GM19452 (cell line): Measurements from ENCODE around the gene DTYMK.

Experiments used
- ATAC-seq: cut with Tn5 transposase; IDR thresholded peaks from one replicate; pipeline ENCODE4 v1.9.1; 2021; ENCODE audit not compliant: unreplicated experiment

Gene DTYMK

DNA sequence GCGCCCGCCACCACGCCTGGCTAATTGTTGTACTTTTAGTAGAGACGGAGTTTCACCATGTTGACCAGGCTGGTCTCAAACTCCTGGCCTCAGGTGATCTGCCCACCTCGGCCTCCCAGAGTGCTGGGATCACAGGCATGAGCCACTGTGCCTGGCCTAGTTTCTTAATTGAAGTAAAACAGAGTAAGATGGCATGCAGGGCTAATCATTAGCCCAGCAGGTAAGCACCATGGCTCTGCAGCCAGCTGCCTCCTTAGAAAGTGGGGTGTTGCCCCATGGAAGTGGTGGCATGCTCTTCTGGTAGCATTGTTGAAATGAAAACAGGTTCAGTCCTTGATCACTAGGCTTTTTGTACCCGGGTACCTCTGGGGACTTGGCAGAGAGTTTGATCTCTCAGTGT, 36.7 kb downstream of the DTYMK start:
- no peak for ATAC-seq

DNA sequence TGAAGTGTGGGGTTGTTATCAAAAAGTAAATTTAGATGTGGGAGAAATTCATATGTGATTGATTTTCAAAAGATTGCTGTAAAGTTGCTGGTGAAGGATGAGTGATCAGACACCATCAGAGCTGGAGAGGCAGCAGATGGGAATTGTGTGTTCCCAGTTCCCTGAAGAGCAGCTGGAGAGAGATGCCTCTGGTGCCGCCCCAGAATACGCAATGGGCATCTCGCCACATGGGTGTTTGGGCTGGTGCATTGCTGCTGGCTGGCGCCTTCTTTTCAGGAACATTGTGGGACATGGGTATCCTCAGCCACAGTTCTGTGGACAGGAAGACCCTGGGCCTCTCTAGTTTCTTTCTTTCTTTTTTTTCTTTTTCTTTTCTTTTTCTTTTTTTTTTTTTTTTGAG, 37.2 kb downstream of the DTYMK start:
- ATAC-seq, result no peak

DNA sequence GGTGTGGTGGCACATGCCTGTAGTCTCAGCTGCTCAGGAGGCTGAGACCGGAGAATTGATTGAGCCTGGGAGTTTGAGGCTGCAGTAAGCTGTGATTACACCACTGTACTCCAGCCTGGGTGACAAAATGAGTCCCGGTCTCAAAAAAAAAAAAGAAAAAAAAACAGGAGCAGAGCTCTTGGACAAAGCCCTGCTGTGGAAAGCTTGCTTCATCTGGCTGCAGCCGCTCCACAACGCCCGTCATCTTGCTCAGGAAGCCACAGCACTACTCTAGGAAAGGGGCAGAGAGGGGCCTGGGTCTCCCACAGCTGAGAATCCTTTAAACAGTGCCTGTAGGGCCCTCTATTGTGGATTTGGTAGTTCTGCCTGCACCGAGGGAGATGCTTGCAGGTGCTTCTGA, 38.2 kb downstream of the DTYMK start:
- ATAC-seq, result no peak

DNA sequence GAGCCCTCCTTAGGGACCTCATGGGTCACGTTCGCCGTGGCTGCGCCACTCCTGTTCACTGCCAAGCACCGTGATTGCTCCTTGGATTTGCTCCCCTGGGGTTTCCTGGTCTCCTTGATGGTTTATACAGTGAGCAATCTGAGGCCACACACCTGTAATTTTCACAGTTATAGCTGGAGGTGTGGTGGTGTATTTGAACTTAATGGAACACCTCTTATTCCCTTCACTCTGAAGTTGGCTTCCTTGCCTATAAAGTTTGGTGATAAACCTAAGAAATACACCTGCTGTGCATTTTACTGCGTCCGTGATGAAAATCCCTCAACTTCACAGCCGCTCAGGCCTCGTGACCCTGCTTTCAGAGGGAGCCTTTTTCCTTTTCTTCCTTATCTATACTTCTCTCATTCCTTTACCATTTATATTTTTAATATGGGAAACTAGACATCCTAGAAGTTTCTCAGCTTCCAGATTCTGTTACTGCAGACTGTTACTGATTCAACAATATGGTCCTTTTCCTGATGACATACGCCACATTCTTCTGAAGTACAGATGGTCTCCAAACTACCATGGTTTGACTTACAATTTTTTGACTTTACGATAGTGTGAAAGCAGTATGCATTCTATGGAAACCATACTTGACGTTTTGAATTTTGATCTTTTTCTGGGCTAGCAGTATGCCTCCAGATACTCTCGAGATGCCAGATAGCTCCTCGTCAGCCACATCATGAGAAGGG, 40.5 kb downstream of the DTYMK start:
- ATAC-seq, result no peak

DNA sequence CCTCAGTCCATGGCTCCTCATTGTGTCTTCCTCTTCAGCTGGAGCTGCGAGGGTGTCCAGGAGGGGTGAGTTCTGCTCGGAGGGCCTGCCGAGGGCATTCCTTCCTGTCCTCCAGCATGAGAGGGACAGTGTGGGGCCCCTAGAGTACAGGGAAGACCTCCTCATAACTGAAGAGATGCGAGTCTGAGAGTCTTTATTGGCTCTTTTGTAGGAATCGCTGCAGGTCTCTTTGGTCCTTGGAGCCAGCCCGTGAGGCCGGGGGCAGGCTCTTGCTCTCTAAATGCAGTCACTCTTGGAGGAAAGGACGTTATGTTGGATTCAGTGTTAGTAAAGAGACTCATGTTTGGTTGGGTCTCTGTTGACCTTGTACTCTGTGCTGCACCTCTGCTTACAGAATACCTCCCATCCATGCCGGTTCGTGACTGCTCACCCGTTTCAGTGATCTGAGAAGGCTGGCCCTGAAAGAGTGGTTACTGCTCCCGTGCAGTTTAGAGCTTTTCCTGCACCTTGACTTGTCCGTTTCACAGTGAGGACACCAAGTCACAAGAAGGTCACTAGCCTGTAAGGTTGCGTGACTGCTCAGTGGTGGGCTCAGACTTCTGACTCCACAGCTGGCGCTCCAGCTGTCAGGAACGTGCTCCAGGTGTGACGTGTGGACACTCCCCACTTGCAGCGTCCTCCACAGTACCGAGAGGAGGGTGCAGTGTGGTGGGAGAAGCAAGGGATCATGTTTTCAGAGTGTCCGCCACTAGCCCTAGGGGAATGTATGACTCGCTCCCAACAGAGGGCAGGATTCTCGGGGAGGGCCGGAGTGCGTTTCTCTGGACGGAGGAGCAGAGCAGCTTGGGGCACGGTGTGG, 41.3 kb downstream of the DTYMK start:
- no peak for ATAC-seq

DNA sequence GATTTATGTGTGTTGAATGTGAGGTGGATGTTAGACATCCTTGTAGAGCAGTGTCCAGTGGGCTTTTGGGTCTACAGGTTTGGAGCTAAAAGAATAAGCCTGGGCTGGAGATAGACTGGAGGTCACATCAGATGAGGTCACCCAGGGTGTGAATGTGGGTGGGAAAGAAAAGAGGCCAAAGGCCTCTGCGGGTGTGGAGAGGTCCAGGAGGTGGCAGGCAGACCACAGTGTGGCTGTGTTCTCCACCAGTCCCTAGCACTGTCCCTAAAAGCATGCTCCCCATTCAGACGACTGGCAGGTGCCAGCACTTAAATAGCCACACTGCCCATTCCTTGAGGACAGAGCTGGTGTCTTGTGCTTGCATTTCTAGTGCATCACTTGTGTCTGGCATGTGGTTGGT, 45.0 kb downstream of the DTYMK start:
- ATAC-seq, result no peak

DNA sequence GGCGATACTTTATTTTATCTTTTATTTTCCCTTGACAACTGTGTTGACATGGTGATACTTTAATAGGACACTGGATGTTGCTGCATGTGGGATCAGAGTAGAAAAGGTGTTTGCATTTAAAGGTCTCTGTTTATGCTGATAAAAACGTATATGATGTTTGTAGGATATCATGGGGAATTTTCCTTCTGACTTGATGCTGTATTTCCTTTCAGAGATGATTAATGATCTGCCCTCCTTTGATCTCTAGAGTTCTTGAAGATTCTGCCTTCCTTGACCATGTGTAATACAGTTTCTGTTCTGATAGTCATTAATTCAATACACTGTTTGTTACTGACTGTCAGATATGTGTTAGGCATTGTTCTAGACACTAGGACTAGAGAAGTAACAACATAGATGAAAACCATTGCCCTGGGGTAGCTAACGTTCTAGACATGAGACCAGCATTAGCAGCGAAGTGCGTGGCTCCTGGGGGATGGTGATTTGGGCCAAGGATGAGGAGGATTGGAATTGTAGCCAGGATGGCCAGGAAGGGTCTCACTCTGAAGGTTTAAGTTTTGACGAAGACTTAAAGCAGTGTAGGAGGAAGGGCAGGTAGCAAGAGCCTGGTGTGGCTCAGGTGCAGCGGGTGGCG, 46.3 kb downstream of the DTYMK start:
- no peak for ATAC-seq

DNA sequence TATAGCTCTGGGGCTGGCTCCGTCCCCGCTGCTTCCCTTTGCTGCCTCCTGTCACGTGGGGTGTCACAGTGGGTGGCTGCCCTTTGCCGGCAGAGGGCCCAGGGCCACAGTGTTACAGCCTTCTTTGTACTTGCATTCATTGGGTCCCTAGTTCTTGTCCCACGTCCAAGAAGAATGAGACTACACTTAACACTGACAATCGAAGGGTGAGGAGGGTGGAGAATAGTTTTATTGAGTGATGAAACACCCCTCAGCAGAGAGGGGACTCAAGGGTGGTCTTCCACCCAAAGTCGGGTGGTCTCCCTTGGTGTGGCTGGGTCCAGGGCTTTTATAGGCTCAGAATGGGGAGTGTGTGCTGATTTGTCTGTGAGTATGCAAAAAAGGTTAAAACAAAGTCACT, 47.2 kb downstream of the DTYMK start:
- ATAC-seq, result no peak

DNA sequence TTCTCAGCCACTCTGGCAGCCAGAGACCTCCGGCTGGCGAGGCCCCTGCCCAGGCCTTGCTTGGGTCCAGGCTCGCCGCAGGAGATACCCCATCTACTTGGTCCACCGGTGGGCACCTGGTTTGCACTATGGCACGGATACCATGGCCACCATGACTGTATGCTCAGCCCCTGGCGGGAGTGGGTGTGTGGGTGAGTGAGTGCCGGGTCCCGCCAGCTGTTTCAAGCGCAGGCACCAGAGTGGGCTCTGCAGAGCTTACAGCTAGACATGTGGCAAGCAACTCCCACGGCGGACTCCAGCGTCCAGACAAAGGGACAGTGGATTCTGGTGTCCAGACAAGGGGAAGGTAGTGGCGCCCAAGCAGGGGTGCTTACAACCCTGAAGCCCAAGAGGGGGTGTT, 47.7 kb downstream of the DTYMK start:
- no peak for ATAC-seq

DNA sequence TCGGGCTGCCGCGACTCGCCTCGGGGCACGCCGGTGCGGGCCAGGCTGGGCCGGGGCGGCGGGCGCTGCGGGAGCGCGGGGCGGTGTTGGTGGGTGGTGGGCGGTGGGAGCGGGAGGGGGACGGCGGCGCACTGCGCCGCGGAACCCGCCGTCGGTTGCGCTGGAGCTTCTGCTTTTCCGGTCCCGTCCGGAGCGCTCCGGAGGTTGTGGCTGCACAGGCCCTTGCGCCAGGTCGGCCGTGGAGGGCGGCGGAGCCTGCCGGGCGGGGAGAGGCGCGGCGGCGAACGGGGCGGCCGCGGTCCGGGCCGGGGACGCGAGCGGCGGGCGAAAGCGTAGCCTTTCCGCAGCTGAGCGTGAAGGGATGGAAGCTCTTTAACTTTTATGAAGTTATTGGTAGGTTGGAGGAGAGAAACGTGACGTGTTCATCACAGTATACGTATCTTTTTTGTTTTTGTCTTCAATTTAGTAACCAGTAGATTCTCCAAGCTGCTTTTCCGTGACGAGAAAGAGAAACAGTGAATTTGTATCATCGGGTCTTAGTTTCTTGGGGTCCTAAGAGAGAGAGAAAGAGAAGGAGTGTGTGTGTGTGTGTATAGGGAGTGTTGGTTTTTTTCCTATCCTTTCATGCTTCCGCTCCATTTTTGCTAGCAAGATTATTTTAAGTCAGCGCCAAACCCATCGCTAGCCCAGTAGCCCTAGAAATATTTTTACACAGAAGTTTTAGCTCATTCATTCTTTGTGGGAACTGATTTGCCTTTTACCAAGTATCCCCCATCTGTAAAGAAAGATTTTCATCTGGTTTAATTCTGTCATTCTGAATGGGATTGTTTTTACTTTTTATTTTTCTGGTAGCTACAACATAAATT, 48.6 kb downstream of the DTYMK start:
- ATAC-seq, result peak; percentile 13

DNA sequence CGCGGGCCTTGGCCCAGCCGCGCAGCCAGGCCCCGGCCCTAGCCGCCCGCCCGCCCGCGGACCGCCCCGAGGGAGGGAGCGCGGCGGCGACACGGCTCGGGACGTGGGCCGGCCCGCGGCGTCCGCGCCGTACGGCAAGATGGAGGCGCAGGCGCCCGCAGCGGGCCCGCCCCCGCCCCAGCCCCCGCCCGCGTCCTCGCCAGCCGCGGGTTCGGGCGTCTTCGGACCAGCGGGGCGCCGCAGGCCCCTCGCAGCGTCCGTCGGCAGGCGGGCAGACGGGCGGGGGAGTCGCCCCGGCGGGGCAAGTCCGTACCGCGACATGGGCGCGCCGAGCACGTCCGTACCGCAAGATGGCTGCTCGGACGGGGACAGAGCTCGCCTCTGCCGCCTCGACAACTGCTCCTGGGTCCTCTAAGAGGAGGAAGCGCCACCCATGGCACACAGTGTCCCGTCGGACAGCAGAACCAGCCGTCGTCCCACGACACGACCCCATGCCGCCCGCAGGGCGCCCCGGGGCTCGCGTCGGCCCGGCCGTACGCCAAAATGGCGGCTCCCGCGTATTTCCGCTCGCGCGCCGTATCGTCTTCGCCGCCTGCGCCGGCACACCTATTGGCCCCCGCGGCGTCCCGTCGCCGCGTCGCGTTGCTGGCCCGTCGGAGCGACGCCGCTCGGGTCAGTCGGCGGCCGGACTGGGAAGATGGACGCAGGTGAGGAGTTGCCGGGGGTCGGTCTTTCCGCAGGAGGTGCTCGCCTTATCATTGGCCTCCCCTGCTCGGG, 49.4 kb downstream of the DTYMK start, which contains the start of the genes ATG4B and THAP4:
Gene ATG4B, plus strand, starts transcription at position 676 of the 777 bp plus-strand sequence. Its CDS starts 22 bp downstream, at position 698.
Gene THAP4, minus strand, starts transcription at position 141 of the 777 bp plus-strand sequence. CDS start 141 bp downstream, outside the sequence.
- ATAC-seq, result peak; percentile 64

DNA sequence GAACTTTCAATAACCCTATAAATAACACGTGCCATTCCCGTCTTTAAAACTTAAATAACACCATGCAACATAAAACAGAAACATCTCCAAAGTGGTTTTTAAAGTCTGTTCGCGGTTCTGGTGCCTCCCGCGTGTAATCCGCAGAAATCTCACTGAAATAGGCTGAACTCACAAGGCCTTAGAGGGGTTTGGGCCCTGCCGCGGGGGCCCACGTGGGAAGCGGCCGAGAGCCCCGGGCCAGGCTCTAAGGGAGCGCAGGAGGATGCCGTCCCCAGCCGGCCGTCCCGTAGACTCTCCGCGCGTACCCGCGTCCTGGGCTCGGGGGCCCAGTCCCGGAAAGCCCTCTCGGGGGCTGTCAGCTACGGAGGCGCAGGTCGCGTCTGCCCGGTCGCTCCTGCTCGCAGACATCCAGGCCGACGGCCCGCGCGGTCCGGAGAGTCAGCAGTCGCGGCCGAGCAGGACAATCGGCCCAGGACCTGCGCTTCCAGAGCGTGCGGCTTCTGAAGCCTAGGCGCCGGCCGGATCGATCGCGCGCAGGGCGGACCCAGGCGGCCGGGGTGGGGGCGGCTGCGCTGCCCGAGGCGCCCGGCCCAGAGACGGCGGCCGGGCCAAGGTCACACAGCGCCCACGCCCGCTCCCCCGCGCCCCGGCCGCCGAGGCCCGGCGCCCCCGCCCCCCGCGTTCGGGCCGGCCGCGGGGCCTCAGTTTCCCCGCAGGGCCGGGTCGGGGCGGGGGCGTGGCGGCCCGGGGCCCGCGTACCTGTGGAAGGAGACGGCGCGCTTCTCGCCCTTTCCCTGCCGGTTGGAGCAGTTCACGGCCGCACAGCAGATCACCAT, 50.2 kb downstream of the DTYMK start:
- peak; percentile 31 for ATAC-seq

DNA sequence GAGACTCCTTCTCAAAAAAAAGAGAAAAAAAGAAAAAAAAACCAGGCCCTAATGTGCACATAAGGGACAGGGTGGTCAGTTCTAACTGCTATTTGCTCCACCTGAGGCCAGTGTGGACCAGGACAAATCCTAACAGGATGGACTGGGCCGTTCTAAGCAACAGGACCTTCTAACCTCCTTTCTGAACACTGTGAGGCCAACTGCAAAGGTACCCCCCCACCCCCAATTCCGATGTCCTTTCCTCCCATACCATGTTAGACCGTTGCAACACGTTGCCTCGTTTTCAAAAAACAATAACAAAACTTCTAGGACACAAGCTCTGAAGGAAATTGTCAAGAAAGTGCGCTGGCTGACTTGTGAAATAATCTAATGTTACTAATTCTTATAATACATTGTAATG, 50.9 kb downstream of the DTYMK start:
- ATAC-seq, result no peak

DNA sequence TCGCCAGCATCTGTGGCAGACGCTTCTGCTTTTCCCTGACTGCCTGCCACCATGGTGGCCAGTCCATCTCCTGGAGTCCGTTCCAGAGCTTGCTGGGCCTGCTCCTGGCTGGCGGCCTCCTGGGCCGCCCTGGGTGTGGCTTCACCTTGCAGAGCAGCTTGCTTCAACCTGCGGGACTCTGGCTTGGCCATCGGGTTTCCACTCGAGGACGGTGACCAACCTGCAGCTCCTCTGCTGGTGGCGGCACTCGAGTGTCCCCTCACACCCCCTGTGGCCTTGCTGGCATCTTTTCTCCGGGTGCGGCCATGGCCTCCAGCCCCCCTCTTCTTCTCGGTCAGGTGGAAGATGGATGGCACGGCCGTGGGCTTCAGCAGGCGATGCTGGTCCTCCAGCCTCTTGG, 53.1 kb downstream of the DTYMK start:
- no peak for ATAC-seq

DNA sequence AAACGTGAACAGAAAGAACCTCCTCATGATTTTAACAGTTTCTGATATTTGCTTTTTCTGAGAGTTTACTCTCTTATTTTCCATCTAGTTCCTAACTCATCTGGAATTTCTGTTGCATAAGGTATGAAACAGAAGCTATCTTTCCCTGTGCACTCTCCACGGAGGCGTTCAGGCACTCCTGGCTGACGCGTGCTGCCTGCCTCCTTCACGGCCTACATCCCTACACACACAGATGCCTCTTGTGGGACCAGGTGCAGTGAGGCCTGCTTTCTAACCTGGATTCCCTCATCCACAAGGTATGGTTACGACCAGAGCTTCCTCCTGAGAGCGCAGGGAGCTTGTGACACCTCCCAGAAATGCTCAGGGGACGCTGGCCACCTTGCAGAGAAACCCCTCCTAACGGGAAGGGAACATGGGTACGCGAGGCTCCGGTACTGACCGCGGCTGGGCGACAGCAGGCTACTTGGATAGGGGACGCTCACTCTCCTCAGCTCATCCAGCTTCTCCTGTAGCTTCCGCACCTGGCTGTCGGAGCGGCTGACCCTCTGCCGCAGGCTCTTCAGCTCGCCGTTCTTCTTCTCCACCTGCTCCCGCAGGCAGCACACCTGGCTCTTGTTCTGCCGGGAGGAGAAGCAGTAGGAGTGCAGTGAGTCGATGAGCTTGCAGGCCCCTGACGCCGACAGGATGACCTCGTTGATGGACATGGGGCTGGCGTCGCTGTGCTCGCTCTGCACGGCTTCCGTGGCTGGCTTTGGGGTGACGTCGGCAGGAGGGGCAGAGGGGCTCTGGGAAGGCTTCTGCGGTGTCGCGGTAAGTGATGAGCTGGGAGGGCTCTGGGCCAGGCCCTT, 53.9 kb downstream of the DTYMK start:
- ATAC-seq, result no peak

DNA sequence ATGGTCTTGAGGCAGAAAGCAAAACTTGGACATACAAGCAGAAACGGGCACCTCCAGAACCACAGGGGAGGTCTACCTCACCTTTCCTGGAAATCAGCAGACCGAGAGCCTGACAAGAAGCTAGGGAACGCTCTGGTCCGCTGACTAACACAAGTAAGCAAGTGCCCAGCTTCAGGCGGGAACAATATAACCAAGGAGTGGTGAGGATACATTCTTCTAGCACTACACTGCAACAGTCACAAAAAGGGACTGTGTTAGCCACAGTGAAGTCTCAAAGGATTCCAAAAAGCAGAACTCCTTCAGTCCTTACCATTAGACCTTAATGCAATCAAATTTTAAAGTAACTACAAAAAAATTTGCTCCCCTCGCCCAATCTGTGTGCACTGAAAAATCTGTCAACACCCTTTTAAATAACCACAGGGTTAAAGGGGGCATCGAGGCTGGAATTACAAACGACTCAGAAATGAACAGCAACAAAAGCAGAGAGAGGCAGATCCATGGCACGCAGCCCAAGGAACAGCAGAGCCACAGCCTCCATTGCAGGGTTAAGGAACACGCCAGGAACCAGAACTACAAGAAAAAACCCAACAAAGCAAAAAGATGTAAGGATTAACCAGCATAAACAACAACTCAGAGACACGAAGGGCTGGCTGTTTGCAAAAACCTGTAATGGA, 56.7 kb downstream of the DTYMK start:
- ATAC-seq, result no peak

DNA sequence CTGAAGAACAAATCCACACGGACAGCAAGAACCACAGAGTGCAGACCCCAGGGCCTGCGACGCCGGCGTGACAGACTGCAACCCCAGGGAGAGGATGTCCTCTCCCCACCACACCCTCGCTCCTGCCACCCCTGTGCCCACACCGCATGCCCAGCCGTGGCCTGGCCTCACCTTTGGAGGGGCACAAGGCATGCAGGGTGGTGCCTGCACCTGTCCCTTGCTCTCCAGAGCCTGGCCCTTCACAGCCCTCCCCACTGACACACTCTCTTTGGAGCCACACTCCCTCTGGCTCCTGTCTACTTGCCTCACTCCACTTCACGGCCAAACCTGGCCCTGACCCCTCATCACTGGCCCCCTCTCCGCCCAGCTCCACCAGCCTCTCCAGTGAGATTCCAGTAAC, 58.9 kb downstream of the DTYMK start:
- no peak for ATAC-seq
